CD4-positive, alpha-beta T cell treated with Interleukin-17A for 1 hour (primary cell): Measurements from ENCODE around the gene ARHGAP31.
"Not testable (repeated sequence)": the region's sequence is repeated elsewhere in the genome, so short reads cannot be mapped to it uniquely, and the experiment has no call there.

Experiments
- DNase-seq: peaks from one replicate; pipeline ENCODE4 v3.0.0-alpha.2; 2020

ARHGAP31 gene

DNA sequence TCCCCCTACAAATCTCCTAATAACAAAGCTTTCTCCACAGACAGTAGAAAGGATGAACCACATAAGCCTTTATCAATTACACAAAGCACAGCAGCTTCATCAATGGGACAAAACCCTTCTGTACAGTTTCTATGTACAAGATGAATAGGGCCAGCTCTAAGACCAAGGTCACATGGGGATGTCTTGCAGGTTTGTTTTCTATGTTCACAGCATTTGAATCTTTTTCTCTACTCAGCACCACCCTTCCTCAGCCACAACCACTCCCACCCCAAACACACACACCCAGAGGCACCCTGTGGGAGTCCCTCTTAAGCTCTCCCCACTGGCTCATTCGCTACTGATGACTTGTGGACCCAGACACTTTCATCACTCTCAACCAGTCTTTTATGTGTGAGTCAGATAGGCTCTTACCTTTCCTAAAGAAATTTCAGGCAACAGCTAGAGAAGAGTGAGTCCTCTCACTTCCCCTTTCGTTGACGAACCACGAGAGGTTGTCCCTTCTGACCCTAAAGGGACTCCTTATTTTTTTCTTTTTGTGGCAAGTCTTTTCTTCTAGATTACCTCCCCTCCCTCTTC lies 57.9 kb downstream of the ARHGAP31 start:
- DNase-seq = peak; percentile 46

DNA sequence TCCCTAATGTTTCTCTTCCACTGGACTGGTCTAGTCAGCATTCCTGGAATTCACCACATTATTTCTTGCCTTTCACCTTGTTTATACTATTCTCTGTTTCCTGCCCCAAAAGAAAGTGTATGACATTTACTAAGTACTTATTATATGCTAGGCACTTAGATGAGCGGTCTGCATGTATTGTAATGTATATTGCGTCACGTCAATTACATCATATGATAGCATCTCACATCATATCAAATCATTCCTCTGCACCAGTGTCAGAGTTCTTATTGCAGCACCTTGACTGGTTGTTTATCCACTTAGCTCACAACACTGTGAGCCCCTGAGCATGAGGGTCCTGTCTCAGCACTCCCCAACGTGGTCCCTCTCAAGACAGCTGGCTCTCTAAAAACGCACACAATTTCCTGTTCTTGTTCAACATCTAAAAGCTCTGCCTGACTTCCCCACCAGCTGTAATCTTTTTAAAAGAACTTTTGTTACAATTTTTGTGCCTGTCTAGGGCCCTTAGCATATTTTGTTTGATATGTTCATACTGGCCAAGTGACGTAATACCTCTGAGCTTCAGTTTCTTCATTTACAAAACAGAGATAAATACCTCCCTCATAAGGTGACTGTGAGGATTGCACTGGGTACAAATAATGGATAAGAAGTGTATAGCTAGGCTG lies 58.8 kb downstream of the ARHGAP31 start:
- DNase-seq = peak; percentile 59

DNA sequence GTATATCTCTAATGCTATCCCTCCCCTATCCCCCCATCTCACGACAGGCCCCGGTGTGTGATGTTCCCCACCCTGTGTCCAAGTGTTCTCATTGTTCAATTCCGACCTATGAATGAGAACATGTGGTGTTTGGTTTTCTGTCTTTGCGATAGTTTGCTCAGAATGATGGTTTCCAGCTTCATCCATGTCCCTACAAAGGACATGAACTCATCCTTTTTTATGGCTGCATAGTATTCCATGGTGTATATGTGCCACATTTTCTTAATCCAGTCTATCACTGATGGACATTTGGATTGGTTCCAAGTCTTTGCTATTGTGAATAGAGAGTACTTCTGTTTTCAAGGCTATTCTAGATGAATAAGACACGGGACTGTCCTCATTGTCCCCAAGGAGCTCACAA lies 61.4 kb downstream of the ARHGAP31 start:
- DNase-seq = not testable (repeated sequence)

DNA sequence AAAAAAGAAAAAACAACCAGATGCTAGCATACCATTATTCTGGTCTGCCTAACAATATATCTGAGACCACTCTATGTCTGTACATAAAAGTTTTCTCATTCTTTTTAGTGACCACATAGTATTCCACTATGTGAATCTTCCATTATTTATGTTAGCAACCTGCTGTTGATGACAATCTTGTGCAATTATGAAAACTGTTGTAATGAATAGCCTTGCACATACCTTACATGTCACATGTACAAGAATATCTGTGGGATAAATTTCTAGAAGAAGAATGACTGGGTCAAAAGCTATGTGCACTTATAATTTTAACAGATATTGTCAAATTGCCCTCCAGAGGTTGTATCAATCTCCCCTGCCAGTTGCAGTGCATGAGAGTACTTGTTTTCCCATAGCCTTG lies 62.5 kb downstream of the ARHGAP31 start:
- DNase-seq = no peak

DNA sequence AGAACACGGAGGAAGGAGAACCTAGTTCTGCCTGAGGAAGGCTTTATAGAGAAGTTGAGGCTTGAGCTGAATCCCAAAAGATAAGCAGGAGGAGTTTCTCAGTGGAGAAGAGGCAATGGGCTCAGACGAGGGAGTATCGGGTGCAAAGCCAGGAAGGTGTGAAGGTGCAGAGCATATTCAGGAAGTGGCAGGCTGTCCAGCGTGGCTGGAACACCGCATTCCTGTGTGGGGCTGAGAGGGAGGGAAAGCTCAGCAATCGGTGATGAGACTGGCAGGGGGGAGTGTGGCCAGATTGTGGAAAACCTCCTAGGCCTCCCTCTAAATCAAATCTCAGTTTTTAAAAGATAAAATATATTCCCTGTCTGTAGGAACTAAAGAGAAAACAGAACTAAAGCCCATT lies 63.0 kb downstream of the ARHGAP31 start:
- DNase-seq = no peak

DNA sequence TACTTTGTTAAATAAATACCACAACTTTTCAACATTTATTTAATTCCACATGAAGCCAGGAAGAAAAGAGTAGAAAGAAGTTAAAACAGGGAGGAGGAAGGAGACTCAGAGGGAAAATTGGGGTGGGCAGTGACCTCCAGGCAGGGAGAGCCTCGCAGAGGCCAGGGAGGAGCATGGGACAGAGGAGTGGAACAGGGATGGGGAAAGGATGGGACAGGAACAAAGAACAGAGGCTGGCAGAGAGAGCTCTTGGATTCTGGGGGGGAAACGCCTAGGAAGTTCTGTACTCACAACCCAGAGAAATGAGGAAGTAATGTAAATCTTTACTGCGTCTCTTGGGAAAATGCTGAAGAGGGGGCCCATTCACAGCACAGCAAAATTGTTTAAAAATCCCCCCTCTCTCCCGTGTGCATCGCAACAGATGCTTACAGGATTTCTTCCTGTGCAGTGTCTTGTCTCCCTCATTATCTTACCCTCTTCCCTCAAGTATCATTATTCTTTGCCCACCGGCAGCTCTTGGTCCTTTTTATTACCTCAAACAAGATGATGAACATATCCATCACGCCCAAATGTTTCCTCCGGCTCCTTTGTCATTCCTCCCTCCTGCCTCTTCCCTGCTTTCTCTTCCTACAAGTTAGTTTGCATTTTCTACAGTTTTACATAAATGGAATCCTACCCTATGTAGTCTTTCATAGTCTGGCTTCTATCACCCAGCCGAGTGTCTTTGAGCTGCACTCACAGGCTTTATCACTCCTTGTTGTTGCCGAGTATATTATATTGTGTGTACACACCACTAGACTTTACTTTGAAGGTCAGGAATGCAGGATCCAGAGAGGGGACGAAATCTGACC lies 65.5 kb downstream of the ARHGAP31 start:
- DNase-seq = no peak

DNA sequence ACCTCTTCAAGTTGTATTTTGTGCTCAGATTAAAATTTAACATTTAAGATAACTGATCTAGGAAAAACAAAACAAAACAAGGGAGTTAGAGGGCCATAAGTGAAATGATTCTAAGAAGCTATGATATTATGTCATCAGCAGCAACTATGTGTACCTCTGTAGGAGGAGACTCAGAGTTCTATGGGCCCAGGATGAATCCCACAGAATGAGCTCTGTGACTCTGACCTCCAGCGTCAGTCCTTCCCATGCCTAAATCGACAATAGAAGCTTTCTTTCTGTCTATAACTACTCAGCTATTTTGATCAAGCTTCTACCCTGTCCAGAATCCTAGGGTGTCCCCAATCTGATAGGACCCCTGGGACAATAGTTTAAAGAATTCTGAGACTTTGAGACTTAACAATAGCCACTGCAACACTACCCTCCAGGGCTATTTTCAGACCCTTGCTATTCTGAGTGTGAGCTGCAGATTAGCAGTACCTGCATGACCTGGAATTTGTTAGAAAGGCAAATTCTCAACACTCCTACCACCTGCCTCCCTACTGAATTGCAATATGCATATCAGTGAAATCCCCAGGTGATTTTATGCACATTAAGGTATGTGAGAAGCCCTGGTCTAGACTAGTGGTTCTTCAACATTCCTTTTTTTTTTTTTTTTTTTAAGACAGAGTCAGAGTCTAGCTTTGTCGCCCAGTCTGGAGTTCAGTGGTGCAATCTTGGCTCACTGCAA lies 66.7 kb downstream of the ARHGAP31 start:
- DNase-seq = no peak

DNA sequence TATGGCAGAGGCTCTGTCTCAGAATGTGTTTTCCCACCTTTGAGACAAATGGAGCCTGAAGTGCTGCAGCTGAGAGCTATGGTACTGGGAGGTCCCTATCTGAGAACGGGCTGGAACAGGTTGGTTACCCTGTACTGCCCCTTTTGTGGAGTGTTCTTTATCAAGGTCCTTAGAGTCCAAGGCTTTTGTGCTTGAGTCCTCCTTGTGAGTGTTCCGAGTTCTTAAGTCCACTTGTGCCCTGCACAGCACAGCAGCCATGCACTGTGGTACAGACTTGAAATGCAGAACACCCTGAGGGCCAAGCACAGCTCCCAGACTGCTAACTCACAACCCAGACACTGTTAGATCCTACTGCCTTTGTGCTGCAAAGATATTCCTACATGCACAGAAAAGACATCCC lies 67.8 kb downstream of the ARHGAP31 start:
- DNase-seq = no peak

DNA sequence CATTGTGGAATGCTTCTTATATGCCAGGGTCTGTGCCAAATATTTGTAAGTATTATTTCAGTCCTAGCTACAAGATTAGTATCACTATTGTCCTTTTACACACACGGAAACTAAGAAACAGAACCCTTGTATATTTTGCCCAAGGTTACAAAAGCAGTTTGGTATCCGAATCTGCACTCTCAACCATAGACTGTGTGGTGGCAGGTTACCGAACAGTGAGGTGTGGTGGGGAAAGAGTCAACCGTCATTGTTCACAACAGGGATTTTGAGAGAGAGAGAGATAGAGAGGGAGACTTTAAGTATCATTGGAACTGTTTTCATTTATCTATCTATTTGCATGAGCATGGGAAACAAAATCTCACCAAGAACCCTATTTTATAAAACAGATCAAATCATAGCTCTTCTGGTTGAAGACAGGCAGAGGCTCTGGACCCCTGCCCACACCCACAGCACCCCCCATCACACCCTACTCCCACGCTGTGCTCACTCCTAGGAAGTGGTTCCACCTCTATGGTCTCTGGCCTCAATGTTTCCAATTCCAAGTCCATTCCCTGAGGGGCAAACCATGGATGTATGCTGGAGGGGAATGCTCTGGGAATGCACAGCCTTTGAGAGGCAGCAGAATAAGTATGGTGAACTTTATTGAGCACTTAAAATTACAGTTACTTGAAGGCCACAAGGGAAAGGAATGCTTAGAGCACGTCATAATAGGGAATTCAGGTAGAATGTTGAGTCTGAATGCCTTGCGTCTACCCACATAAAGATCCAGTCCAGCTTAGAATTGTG lies 69.0 kb downstream of the ARHGAP31 start:
- no peak for DNase-seq

DNA sequence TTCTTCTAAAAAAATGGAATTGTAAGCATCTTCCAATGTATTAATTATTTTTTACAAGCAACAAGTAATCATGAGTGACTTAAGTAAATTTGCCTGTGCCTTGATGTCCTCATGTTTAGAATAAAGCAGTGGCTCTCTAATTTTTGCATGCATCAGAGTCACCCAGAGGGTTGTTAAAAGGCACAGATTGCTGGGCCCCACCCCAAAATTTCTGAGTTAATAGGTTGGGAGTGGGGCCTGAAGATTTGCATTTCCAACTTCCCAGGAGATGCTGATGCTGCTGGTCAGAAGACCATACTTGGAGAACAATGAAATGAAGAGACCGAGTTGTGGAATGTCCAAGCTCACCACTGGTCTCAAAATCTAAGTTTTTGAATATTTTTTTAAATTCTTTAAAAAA lies 70.2 kb downstream of the ARHGAP31 start:
- DNase-seq = no peak

DNA sequence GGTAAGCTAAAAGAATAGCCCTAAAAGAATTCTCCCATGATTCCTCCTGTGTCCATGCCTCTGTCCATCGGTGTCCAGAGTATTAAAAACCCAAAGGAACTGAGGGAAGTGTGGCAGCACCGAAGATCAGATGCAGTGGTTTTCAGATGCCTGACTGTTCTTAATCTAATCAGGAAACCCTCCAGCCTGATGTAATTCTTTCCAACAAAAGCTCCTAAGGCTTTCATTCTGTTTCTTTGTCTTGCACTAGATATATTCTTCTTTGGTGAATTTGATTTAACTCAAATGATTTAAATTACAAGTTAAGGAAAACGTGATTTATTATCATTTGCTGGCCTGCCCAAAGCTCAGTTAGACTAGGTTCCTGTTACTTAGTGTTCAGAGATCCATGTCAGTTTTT lies 71.2 kb downstream of the ARHGAP31 start:
- DNase-seq = no peak

DNA sequence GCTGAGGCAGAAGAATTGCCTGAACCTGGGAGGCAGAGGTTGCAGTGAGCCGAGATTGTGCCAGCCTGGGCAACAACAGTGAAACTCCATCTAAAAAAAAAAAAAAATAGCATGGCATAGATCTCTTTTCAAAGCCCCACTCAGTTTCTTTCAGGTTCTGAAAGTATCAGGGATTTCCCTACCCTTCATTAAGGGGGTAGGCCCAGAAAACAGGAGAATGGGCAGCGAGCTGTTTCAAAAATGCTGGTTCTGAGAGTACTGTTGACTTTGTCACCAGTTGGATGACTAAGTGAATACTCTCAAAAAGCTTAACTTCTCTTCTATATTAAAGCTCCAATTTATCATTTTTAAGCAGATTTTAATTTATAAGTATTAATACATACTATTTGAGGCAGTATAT lies 72.8 kb downstream of the ARHGAP31 start:
- no peak for DNase-seq

DNA sequence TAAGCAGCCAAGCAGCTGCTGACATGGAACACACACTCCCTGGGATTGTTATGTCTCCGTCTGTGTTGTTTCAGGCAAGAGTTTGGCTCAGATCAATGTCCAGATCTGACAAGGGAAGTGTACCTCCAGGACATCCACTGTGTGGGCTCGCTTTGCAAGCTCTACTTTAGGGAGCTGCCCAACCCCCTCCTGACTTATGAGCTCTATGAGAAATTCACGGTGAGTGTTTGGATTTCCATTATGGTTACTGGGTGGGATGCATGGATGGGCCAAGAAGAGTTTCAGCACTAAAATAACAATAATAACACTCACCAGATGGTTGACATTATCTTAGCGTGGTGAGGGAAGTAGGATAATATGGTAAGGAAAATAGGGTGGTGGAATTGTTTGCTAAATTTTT lies 74.1 kb downstream of the ARHGAP31 start:
- no peak for DNase-seq

DNA sequence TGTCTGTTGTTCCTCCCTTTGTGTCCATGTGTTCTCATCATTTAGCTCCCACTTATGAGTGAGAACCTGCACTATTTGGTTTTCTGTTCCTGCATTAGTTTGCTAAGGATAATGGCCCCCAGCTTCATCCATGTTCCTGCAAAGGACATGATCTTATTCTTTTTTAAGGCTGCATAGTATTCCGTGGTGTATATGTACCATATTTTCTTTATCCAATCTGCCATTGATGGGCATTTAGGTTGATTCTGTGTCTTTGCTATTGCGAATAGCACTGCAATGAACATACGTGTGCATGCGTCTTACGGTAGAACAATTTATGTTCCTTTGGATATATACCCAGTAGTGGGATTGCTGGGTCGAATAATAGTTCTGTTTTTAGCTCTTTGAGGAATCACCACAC lies 77.6 kb downstream of the ARHGAP31 start:
- not testable (repeated sequence) for DNase-seq

DNA sequence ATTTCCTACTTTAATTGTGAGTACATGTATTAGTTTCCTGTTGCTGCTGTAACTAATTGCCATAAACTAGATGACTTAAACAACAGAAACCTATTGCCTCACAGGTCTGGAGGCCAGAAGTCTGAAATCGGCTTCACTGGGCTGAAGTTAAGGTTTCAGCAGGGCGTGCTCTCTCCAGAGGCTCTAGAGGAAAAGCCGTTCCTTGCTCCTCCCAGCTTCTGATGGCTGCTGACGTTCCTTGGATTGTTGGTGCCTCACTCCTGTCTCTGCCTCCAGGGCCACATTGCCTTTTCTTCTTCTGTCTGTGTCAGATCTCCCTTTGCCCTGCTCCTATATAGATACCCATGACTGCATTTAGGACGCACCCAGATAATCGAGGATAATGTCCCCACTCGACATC lies 80.9 kb downstream of the ARHGAP31 start:
- no peak for DNase-seq

DNA sequence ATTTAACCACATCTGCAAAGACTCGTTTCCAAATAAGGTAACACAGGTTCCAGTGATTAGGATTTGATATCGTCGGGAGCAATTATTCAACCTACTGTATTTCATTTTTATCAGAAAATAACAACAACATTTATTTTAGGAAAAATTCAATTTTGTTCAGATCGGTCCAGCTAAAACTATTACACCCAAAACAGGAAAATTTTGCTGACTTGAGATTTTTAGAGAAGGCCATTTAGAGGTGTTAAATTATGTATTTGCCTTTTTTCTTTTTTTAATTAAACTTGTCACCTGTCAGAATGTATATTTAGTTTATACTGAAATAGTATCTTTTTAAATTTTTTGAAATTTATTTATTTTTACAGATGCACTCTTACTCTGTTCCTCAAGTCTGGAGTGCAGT lies 81.3 kb downstream of the ARHGAP31 start:
- DNase-seq = no peak

DNA sequence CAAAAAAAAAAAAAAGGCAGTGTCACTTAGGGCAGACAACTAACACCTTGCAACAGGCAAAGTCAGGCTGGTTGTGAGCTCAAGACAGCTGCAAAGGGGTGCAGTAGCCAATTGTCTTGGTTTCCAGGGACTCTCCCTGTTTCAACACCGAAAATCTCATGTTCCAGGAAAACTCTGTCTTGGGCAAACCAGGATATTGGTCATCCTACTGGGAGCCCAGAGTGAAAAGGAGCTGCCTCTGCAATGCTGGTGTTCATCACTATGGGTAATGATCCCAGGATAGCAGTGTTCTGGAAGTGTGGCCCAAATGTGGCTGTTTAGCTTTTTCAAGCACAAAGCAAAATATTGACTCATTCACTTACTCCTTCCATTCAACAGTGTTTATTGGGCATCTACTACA lies 82.6 kb downstream of the ARHGAP31 start:
- no peak for DNase-seq

DNA sequence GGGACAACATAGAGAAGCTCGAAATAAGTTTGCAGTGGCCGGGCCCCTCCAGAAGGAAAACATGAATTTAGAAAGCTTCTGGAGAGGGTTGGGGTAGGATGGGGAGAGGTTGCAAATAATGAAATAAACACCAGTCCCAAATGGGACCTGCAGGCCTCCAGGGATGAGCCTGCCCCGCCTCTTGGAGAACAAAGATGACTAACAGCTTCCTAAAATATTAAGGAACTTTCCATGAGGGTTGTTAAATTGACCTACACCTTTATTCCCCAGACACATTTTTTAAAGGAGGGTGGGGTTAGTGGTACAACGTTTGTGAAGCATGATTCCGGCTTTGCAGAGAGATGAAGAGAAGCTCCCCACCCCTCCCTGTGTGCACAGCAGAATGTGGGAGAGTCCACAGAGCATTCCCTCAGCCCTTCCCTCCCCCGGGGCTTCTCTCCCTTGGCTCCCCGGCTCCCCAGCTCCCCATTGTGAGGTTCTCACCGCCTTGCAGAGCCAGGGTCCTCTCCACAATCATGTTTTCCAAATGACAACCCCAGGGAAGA lies 84.1 kb downstream of the ARHGAP31 start:
- no peak for DNase-seq

DNA sequence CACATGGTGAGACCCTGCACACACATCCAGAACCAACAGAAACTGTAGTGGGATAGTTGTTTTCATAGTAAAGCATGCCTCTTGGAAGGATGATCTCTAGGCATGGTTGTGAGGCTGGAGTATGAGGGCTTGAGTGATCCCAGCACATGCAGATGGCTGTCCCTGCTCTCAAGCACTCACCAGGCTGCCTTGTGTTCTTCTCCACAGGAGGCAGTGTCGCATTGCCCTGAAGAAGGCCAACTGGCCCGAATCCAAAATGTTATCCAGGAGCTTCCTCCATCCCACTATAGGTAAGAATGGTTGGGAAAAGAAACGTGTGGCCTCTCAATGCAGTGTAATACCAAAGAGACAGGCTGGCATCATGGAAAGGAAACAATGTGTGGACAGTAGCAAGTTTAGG lies 86.5 kb downstream of the ARHGAP31 start:
- DNase-seq = no peak

DNA sequence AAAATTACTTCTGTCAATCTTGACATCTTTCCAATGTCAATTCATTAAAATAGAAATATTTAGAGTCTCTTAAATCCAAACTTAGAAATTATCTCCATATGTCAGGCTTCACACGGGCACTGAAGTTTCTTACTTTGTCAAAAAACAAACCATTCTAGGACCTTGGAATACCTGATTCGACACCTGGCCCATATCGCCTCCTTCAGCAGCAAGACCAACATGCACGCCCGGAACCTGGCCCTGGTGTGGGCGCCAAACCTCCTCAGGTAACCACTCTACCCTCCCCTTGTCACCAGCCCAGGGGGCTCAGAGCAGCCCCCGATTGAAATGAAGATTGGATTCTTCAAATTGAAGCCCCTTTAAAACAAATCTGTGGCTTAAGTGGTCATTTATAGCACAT lies 88.0 kb downstream of the ARHGAP31 start:
- DNase-seq = no peak

DNA sequence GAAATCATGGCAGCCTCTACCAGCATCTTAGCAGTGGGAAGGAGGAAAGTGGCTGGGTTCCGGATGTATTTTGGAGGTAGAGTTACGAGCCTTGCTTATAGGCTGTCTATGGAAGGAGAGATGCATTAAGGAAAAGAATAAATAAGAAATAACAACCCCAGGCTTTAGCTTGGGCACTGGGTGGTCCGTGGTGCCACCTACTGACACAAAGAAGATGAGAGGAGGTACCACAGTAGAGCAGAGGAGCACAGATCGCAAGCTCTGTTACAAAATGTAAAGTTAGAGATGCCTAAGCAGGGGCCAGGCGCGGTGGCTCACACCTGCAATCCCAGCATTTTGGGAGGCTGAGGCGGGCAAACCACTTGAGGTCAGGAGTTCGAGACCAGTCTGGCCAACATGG lies 94.4 kb downstream of the ARHGAP31 start:
- no peak for DNase-seq

DNA sequence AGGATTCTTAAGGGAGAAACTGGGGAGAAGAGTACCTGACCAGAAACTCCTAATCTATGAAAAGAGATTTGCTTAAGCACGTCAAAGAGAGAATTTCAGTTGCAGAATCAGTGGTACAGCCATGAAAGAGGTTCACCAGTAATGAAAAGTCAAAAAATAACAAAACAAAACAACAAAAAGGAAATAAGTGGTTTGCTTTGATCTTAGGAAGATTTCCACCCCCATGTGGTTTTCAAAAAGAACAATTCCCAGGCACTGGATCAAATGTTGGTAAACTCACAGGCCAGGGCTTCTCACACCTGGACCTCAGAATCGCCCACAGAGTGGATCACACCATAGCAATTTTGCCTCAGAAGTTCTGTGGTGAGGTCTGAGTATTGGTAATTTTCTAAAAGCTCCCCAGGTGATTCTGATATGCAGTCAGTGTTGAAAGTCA lies 101.8 kb downstream of the ARHGAP31 start:
- DNase-seq = no peak
